Prostate gland (tissue), 2 donors: ENCODE results near the gene MUC13.

Experiments
- CTCF ChIP-seq, 4 experiments: fragments of 200-600 bp in 2 of 4; fragments of 450-650 bp in 2 of 4; sonication (generic) in 2 of 4; IDR thresholded peaks; 1 replicate in 3 of 4; 2 replicates in 1 of 4; pipeline ENCODE4 v1.5.1; 2016 to 2019; ENCODE audit warnings: antibody characterized with exemption in 4 of 4, mild to moderate bottlenecking in 2 of 4, moderate library complexity in 2 of 4
- POLR2A ChIP-seq: fragments of 450-650 bp; IDR thresholded peaks from one replicate; pipeline ENCODE4 v1.6.1; 2016; ENCODE audit warnings: antibody characterized with exemption, mild to moderate bottlenecking
- POLR2AphosphoS5 ChIP-seq: sonication (generic); formaldehyde crosslinking; IDR thresholded peaks from one replicate; pipeline ENCODE4 v1.6.1; 2017; ENCODE audit warnings: antibody characterized with exemption

DNA sequence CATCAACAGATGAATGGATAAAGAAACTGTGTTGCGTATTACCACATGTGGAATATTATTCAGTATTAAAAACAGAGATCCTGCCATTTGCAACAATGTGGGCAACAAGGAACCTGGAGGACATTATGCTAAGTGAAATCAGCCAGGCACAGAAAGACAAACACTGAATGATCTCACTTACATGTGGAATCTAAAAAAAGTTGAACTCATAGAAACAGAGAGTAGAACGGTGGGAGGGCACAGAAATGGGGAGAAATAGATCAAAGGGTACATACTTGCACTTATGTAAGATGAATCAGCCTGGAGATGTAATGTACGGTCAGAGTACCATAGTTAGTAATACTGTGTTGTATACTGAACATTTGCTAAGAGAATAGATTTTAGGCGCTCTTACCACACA lies 29.8 kb upstream of the MUC13 start:
- TF ChIP-seq POLR2AphosphoS5, result no peak
- TF ChIP-seq CTCF (IDR thresholded peaks at IDR 0.05), result no peak
- TF ChIP-seq POLR2A, result no peak
